ENCODE measurements around the gene PLN.

DNA sequence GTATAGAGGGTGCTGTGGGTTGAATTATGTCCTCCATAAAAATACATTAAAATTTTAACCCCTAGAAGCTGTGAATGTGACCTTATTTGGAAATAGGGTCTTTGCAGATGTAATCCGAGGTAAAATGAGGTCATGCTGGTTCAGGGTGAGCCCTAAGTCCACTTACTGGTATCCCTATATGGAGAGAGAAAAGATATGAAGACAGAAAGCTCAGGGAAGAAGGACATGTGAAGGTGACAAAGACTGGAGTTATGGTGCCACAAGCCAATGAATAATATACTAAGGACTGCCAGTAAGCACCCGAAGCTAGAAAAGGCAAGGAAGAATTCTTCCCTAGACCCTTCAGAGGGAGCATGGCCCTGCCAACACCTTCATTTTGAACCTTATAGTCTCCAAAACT, 50.2 kb downstream of the PLN start:
- no peak for TF ChIP-seq EZH2 (IDR thresholded peaks at IDR 0.05; ENCODE audit: insufficient read depth, poor library complexity, severe bottlenecking)
- TF ChIP-seq EZH2phosphoT487 (IDR thresholded peaks at IDR 0.05; ENCODE audit: insufficient read depth, low read depth), result no peak
